HCT116 (cell line): ENCODE results near the gene KAT6B. TPM values are rescaled to one million over a fixed set of nuclear protein-coding genes. Genes with fewer than 3 reads are reported as not detected.
"Not testable (repeated sequence)": the region's sequence is repeated elsewhere in the genome, so short reads cannot be mapped to it uniquely, and the experiment has no call there.

Source experiments
- ATAC-seq: fragments of 200-7000 bp; cut with Tn5 transposase; 2 replicates; pipeline ENCODE4 v1.9.1; 2020; ENCODE audit warnings: mild to moderate bottlenecking, moderate library complexity
- BruUV-seq: library from RNA; stranded (reverse); fragments of 400-500 nt; replicated peaks from 2 replicates; lab custom pipeline; 2021; lab: Mats Ljungman, UMichigan
- CTCF ChIA-PET: fragments of 300-600 bp; sonication (Branson Sonifier 250); formaldehyde crosslinking; loops from one replicate; lab custom pipeline; 2021; ENCODE audit warnings: antibody characterized with exemption; lab: Charles Lee
- POLR2A ChIA-PET: fragments of 300-600, 350-600 bp; sonication (Branson Sonifier 250); formaldehyde crosslinking; loops from one replicate; lab custom pipeline; 2021; ENCODE audit warnings: antibody characterized with exemption; lab: Charles Lee
- RAD21 ChIA-PET, 2 experiments: fragments of 300-600 bp; sonication (Branson Sonifier 250); formaldehyde crosslinking; loops; one replicate each; lab custom pipeline; 2023; ENCODE audit warnings: low total read pairs in 2 of 2; ENCODE audit not compliant: uncharacterized antibody in 2 of 2, unreplicated experiment in 2 of 2, low non-redundant PET in 1 of 2; lab: Charles Lee
- DNase-seq: peaks from one replicate; pipeline ENCODE4 v3.0.0-alpha.2; 2010; ENCODE audit warnings: low read depth, low spot score
- H2AFZ ChIP-seq: fragments of 200-600 bp; shearing (Covaris generic), sonication (generic); 2 replicates; pipeline ENCODE4 v1.6.1; 2017; ENCODE audit warnings: low read depth, mixed run types, mixed read lengths, antibody characterized with exemption, low read length; ENCODE audit not compliant: poor library complexity, severe bottlenecking
- H3K27ac ChIP-seq: 2 replicates; pipeline ENCODE4 v1.5.1; 2012; ENCODE audit warnings: low read depth, low read length
- H3K27me3 ChIP-seq: fragments of 200-600 bp; sonication (generic); 2 replicates; pipeline ENCODE4 v1.6.1; 2016; ENCODE audit warnings: mixed run types, low read length, mixed read lengths; ENCODE audit not compliant: insufficient read depth
- H3K36me3 ChIP-seq, 2 experiments: fragments of 200-500 bp in 1 of 2; fragments of 200-600 bp in 1 of 2; sonication (Bioruptor generic) in 1 of 2; sonication (generic) in 1 of 2; 2 replicates each; pipeline versions ENCODE4 v1.5.1 to v1.6.1; 2014 to 2016; ENCODE audit warnings: low read length in 2 of 2, inconsistent platforms in 1 of 2, mixed read lengths in 1 of 2, mixed run types in 1 of 2; ENCODE audit not compliant: insufficient read depth in 2 of 2, control insufficient read depth in 1 of 2
- H3K4me1 ChIP-seq, 2 experiments: fragments of 200-600 bp in 1 of 2; sonication (generic) in 1 of 2; 2 replicates each; pipeline versions ENCODE4 v1.5.1 to v1.6.1; 2012 to 2017; ENCODE audit warnings: low read length in 2 of 2, inconsistent platforms in 1 of 2, mild to moderate bottlenecking in 1 of 2, mixed read lengths in 1 of 2, mixed run types in 1 of 2, moderate library complexity in 1 of 2; ENCODE audit not compliant: insufficient read depth in 2 of 2, control insufficient read depth in 1 of 2
- H3K4me2 ChIP-seq: fragments of 200-600 bp; sonication (generic); 2 replicates; pipeline ENCODE4 v1.6.1; 2017; ENCODE audit warnings: mixed run types, low read length, mixed read lengths
- H3K4me3 ChIP-seq, 2 experiments: fragments of 200-600 bp in 1 of 2; sonication (generic) in 1 of 2; replicated peaks in 1 of 2; 2 replicates each; pipeline ENCODE4 v1.5.1; 2011 to 2016; ENCODE audit warnings: low read length in 2 of 2, control low read depth in 1 of 2, low read depth in 1 of 2, mild to moderate bottlenecking in 1 of 2, mixed read lengths in 1 of 2, mixed run types in 1 of 2
- H3K79me2 ChIP-seq: fragments of 200-600 bp; sonication (generic); 2 replicates; pipeline ENCODE4 v1.6.1; 2017; ENCODE audit warnings: mild to moderate bottlenecking, mixed run types, low read length, moderate library complexity, mixed read lengths; ENCODE audit not compliant: insufficient read depth
- H3K9ac ChIP-seq: fragments of 200-600 bp; sonication (generic); 2 replicates; pipeline ENCODE4 v1.6.1; 2016; ENCODE audit warnings: low read length, mixed read lengths
- H3K9me2 ChIP-seq: fragments of 200-600 bp; sonication (generic), shearing (Covaris generic); 2 replicates; pipeline ENCODE4 v1.6.1; 2017; ENCODE audit warnings: mixed run types, mild to moderate bottlenecking, moderate library complexity; ENCODE audit not compliant: insufficient read depth
- H3K9me3 ChIP-seq, 2 experiments: fragments of 200-500 bp in 1 of 2; fragments of 200-600 bp in 1 of 2; sonication (Bioruptor generic) in 1 of 2; sonication (generic) in 1 of 2; 2 replicates each; pipeline ENCODE4 v1.6.1; 2014 to 2017; ENCODE audit warnings: low read length in 2 of 2, mixed read lengths in 2 of 2, inconsistent platforms in 1 of 2, low read depth in 1 of 2, mild to moderate bottlenecking in 1 of 2, mixed run types in 1 of 2, moderate library complexity in 1 of 2; ENCODE audit not compliant: control insufficient read depth in 1 of 2, insufficient read depth in 1 of 2
- H4K20me1 ChIP-seq: fragments of 200-600 bp; sonication (generic), shearing (Covaris generic); 2 replicates; pipeline ENCODE4 v1.6.1; 2017; ENCODE audit warnings: mixed run types, mild to moderate bottlenecking, moderate library complexity; ENCODE audit not compliant: insufficient read depth
- CBX3 ChIP-seq: IDR thresholded peaks from 2 replicates; pipeline ENCODE4 v1.6.1; 2012; ENCODE audit warnings: low read depth
- EGR1 ChIP-seq: IDR thresholded peaks from 2 replicates; pipeline ENCODE4 v1.6.1; 2012; ENCODE audit warnings: low read depth
- ELF1 ChIP-seq: IDR thresholded peaks from 2 replicates; pipeline ENCODE4 v1.6.1; 2012; ENCODE audit warnings: low read depth, borderline replicate concordance
- POLR2AphosphoS5 ChIP-seq: IDR thresholded peaks from 2 replicates; pipeline ENCODE4 v1.6.1; 2011; ENCODE audit warnings: mild to moderate bottlenecking, low read depth, low read length, moderate library complexity
- SP1 ChIP-seq: IDR thresholded peaks from 2 replicates; pipeline ENCODE4 v1.6.1; 2012; ENCODE audit warnings: low read depth
- SRF ChIP-seq: IDR thresholded peaks from 2 replicates; pipeline ENCODE4 v1.6.1; 2012; ENCODE audit warnings: low read depth
- ZBTB33 ChIP-seq: IDR thresholded peaks from 2 replicates; pipeline ENCODE4 v1.6.1; 2011; ENCODE audit warnings: mild to moderate bottlenecking, low read length, moderate library complexity; ENCODE audit not compliant: insufficient replicate concordance; ENCODE audit errors: extremely low read depth
- ZFX ChIP-seq: fragments of 450-650 bp; IDR thresholded peaks from 2 replicates; pipeline ENCODE4 v1.6.1; 2017
- intact Hi-C: fragments of 100-400 bp; cut with micrococcal nuclease; formaldehyde crosslinking; loops from 2 replicates; pipeline ENCODE4 v1.10.0; 2022
- total RNA-seq: library from RNA; stranded (reverse); gene quantifications from one replicate; pipeline ENCODE4 v1.2.1, GENCODE V29; 2021; ENCODE audit not compliant: unreplicated experiment

KAT6B gene
- total RNA-seq, 1 experiment from 2014 or later, result 17.8 TPM

GRCh38 chr10:74792726-74793125 is 33.7 kb upstream of the KAT6B start:
- no peak overlapping the region for H2AFZ ChIP-seq
- no peak overlapping the region for H3K9ac ChIP-seq
- no peaks in the 10 kb centered on the region for H3K9me2 ChIP-seq
- no peak overlapping the region for H3K4me3 ChIP-seq
- no TSS peak for BruUV-seq
- TF ChIP-seq CBX3, result no peak
- TF ChIP-seq ZFX, result no peak
- no peak for TF ChIP-seq ELF1
- TF ChIP-seq EGR1, result no peak
- no peak for TF ChIP-seq SP1
- no peak for TF ChIP-seq SRF
- no peak for TF ChIP-seq ZBTB33
- TF ChIP-seq POLR2AphosphoS5, result no peak
- TF ChIP-seq, all 23 proteins: peak for 0
- CTCF ChIA-PET, result no interaction called here
- DNase-seq, result no peak
- Histone ChIP-seq H3K36me3 (no peaks in the 10 kb centered on the region), H3K9me3 (no peaks in the 10 kb centered on the region), H4K20me1 (no peaks in the 10 kb centered on the region), H3K27me3 (no peaks in the 10 kb centered on the region), H3K4me1 (no peaks in the 10 kb centered on the region), H3K4me2 (no peak overlapping the region), H3K27ac (no peak overlapping the region), H3K79me2 (no peaks in the 10 kb centered on the region)
- intact Hi-C loops, result no loop called here
- RAD21 ChIA-PET, result no interaction called here
- POLR2A ChIA-PET, result no interaction called here
- ATAC-seq, result no peak

- RAD21 ChIA-PET, H3K4me2 ChIP-seq, CTCF ChIA-PET, H3K27ac ChIP-seq, DNase-seq, H3K27me3 ChIP-seq, ATAC-seq, intact Hi-C loops, H4K20me1 ChIP-seq, H3K9me3 ChIP-seq, POLR2A ChIA-PET, H3K9me2 ChIP-seq, H3K4me3 ChIP-seq, H3K36me3 ChIP-seq, H3K4me1 ChIP-seq, H3K9ac ChIP-seq, H2AFZ ChIP-seq, H3K79me2 ChIP-seq, BruUV-seq: not testable (repeated sequence)
Measured at GRCh38 chr10:74793240-74793639, 33.2 kb upstream of the KAT6B start.
